ENCODE results near the gene TDRKH. TPM values are rescaled to one million over a fixed set of nuclear protein-coding genes. Genes with fewer than 3 reads are reported as not detected.
"Not testable (repeated sequence)": the region's sequence is repeated elsewhere in the genome, so short reads cannot be mapped to it uniquely, and the experiment has no call there.

Gene TDRKH
- total RNA-seq, 1 experiment from 2014 or later: 11.1 TPM

DNA sequence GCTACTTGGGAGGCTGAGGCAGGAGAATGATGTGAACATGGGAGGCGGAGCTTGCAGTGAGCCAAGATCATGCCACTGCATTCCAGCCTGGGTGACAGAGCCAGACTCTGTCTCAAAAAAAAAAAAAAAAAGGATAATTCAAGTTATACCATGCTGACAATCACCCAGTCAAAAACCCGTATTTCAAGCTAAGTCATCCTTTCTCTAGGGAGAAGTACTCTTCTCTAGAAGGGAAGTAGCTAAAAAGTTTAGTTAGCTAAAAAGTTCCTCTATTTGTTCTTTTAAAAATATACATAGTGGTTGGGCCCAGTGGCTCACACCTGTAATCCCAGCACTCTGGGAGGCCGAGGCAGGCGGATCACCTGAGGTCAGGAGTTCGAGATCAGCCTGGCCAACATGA, 9.6 kb downstream of the TDRKH start:
- POLR2A ChIA-PET; H3K4me2 ChIP-seq (ENCODE audit: low read length); H3K9ac ChIP-seq (ENCODE audit: low read length); H3K9me3 ChIP-seq (ENCODE audit: control insufficient read depth in 1 of 2, insufficient read depth in 1 of 2, low read depth in 1 of 2, low read length in 2 of 2); intact Hi-C loops (cut with micrococcal nuclease); H3K36me3 ChIP-seq (ENCODE audit: control insufficient read depth in 1 of 2, insufficient read depth in 2 of 2, low read length in 2 of 2); BruUV-seq (replicated peaks); H3K4me1 ChIP-seq (ENCODE audit: control insufficient read depth in 1 of 2, insufficient read depth in 2 of 2, low read length in 2 of 2); H3K4me3 ChIP-seq (replicated peaks in 1 of 2; ENCODE audit: low read depth in 1 of 2, low read length in 2 of 2); DNase-seq (ENCODE audit: low read depth, low spot score); CTCF ChIA-PET; RAD21 ChIA-PET (ENCODE audit: low non-redundant PET in 1 of 2, low total read pairs in 2 of 2, uncharacterized antibody in 2 of 2, unreplicated experiment in 2 of 2); H2AFZ ChIP-seq (ENCODE audit: low read depth, low read length, poor library complexity, severe bottlenecking); ATAC-seq; H3K27ac ChIP-seq (ENCODE audit: low read depth, low read length); H3K79me2 ChIP-seq (ENCODE audit: insufficient read depth, low read length); H3K9me2 ChIP-seq (ENCODE audit: insufficient read depth); H4K20me1 ChIP-seq (ENCODE audit: insufficient read depth): not testable (repeated sequence)
- H3K27me3 ChIP-seq (ENCODE audit: insufficient read depth, low read length): peaks cover 10% of the 10 kb centered on the region

DNA sequence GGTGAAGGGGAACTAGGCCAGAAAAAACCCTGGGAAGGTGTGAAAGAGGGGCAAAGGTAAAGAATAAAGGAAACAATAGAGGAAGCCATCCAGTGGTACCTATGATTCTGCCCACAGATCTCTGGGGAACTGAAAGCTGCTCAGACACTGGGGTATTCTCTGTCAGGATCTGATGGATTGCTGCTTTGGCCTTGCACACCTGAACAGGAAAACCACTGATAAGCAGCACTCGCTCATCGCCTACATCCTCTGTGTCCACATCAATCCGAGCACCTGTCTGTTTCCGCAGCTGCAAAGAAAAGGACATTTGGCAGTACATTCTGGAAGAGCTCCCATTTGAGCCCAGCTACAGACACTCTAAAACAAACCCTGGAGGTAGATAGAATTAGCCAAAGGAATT, 10.4 kb downstream of the TDRKH start:
- Histone ChIP-seq H3K79me2 (ENCODE audit: insufficient read depth, low read length) (no peaks in the 10 kb centered on the region), H3K27me3 (ENCODE audit: insufficient read depth, low read length) (peaks cover 10% of the 10 kb centered on the region), H4K20me1 (ENCODE audit: insufficient read depth) (no peaks in the 10 kb centered on the region), H3K9me2 (ENCODE audit: insufficient read depth) (no peaks in the 10 kb centered on the region), H2AFZ (ENCODE audit: low read depth, low read length, poor library complexity, severe bottlenecking) (no peak overlapping the region), H3K4me2 (ENCODE audit: low read length) (no peak overlapping the region), H3K36me3 (ENCODE audit: control insufficient read depth in 1 of 2, insufficient read depth in 2 of 2, low read length in 2 of 2) (peaks cover 0 to 3% of the 10 kb centered on the region in 2 experiments; a peak in 1 of 4 replicates), H3K4me3 (replicated peaks in 1 of 2; ENCODE audit: low read depth in 1 of 2, low read length in 2 of 2) (no peak overlapping the region), H3K27ac (ENCODE audit: low read depth, low read length) (no peak overlapping the region), H3K4me1 (ENCODE audit: control insufficient read depth in 1 of 2, insufficient read depth in 2 of 2, low read length in 2 of 2) (no peaks in the 10 kb centered on the region), H3K9ac (ENCODE audit: low read length) (no peak overlapping the region), H3K9me3 (ENCODE audit: control insufficient read depth in 1 of 2, insufficient read depth in 1 of 2, low read depth in 1 of 2, low read length in 2 of 2) (no peaks in the 10 kb centered on the region)
- ChIA-PET CTCF (no interaction called here), RAD21 (ENCODE audit: low non-redundant PET in 1 of 2, low total read pairs in 2 of 2, uncharacterized antibody in 2 of 2, unreplicated experiment in 2 of 2) (no interaction called here), POLR2A (no interaction called here)
- intact Hi-C loops (cut with micrococcal nuclease): no loop called here
- no TSS peak for BruUV-seq (replicated peaks)
- no peak for DNase-seq (ENCODE audit: low read depth, low spot score)
- ATAC-seq: no peak
- TF ChIP-seq, protein P1, sequence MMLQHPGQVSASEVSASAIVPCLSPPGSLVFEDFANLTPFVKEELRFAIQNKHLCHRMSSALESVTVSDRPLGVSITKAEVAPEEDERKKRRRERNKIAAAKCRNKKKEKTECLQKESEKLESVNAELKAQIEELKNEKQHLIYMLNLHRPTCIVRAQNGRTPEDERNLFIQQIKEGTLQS (IDR thresholded peaks at IDR 0.05): no peak
- TF ChIP-seq JUND (IDR thresholded peaks at IDR 0.05): no peak
- no peak for TF ChIP-seq POLR2A (IDR thresholded peaks at IDR 0.05; ENCODE audit: borderline replicate concordance, extremely low read depth, insufficient read depth, insufficient read length)
- no peak for TF ChIP-seq YY1 (IDR thresholded peaks at IDR 0.05; ENCODE audit: extremely low read depth, insufficient replicate concordance, low read depth, low read length)
- no peak for TF ChIP-seq EGR1 (IDR thresholded peaks at IDR 0.05; ENCODE audit: low read depth)
- TF ChIP-seq, protein P2, sequence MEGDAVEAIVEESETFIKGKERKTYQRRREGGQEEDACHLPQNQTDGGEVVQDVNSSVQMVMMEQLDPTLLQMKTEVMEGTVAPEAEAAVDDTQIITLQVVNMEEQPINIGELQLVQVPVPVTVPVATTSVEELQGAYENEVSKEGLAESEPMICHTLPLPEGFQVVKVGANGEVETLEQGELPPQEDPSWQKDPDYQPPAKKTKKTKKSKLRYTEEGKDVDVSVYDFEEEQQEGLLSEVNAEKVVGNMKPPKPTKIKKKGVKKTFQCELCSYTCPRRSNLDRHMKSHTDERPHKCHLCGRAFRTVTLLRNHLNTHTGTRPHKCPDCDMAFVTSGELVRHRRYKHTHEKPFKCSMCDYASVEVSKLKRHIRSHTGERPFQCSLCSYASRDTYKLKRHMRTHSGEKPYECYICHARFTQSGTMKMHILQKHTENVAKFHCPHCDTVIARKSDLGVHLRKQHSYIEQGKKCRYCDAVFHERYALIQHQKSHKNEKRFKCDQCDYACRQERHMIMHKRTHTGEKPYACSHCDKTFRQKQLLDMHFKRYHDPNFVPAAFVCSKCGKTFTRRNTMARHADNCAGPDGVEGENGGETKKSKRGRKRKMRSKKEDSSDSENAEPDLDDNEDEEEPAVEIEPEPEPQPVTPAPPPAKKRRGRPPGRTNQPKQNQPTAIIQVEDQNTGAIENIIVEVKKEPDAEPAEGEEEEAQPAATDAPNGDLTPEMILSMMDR (IDR thresholded peaks at IDR 0.05 in 2 of 3, conservative IDR thresholded peaks at IDR 0.05 in 1 of 3; ENCODE audit: borderline replicate concordance in 1 of 3, insufficient read depth in 1 of 3, low read depth in 2 of 3, low read length in 2 of 3): no peak
- no peak for TF ChIP-seq CEBPB (IDR thresholded peaks at IDR 0.05; ENCODE audit: low read depth)
- no peak for TF ChIP-seq POLR2AphosphoS5 (IDR thresholded peaks at IDR 0.05; ENCODE audit: low read depth, low read length)
- TF ChIP-seq, protein P3, sequence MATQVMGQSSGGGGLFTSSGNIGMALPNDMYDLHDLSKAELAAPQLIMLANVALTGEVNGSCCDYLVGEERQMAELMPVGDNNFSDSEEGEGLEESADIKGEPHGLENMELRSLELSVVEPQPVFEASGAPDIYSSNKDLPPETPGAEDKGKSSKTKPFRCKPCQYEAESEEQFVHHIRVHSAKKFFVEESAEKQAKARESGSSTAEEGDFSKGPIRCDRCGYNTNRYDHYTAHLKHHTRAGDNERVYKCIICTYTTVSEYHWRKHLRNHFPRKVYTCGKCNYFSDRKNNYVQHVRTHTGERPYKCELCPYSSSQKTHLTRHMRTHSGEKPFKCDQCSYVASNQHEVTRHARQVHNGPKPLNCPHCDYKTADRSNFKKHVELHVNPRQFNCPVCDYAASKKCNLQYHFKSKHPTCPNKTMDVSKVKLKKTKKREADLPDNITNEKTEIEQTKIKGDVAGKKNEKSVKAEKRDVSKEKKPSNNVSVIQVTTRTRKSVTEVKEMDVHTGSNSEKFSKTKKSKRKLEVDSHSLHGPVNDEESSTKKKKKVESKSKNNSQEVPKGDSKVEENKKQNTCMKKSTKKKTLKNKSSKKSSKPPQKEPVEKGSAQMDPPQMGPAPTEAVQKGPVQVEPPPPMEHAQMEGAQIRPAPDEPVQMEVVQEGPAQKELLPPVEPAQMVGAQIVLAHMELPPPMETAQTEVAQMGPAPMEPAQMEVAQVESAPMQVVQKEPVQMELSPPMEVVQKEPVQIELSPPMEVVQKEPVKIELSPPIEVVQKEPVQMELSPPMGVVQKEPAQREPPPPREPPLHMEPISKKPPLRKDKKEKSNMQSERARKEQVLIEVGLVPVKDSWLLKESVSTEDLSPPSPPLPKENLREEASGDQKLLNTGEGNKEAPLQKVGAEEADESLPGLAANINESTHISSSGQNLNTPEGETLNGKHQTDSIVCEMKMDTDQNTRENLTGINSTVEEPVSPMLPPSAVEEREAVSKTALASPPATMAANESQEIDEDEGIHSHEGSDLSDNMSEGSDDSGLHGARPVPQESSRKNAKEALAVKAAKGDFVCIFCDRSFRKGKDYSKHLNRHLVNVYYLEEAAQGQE (IDR thresholded peaks at IDR 0.05; ENCODE audit: low read depth): no peak
- TF ChIP-seq, protein P4, sequence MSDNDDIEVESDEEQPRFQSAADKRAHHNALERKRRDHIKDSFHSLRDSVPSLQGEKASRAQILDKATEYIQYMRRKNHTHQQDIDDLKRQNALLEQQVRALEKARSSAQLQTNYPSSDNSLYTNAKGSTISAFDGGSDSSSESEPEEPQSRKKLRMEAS (IDR thresholded peaks at IDR 0.05): no peak
- no peak for TF ChIP-seq SP1 (IDR thresholded peaks at IDR 0.05; ENCODE audit: low read depth)
- TF ChIP-seq ZFX (IDR thresholded peaks at IDR 0.05): no peak
- no peak for TF ChIP-seq RAD21 (IDR thresholded peaks at IDR 0.05; ENCODE audit: low read depth)
- no peak for TF ChIP-seq ZNF274 (IDR thresholded peaks at IDR 0.05; ENCODE audit: low read depth, low read length)
- TF ChIP-seq SIN3A (IDR thresholded peaks at IDR 0.05; ENCODE audit: low read depth): no peak
- no peak for TF ChIP-seq EZH2phosphoT487 (IDR thresholded peaks at IDR 0.05; ENCODE audit: borderline replicate concordance)

All from HCT116 (cell line).